ENCODE measurements around the gene VILL.

DNA sequence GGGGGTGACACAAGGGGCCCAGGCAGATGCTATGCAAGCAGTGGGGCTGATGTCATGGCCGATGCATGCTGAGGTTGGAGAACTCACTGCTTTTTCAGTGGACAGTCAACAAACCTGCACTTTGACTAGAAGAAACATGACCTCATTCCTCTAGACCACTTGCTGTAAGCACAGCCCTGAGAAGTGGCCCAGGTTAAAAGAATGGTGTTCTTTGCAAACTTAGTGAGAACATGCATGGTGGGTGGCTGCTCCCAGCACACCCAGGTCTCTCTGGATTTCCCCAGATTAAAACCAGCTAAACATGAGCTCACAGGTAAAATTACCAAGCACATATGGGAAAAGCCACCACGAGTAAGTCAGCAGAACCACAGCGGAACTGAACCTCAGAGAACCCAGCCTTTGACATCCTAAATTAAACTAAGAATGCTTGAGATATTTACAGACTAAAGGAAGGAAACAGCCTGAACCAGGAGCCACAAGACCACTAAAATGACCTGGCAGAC, 64.0 kb downstream of the VILL start:
- TF ChIP-seq, protein P1, sequence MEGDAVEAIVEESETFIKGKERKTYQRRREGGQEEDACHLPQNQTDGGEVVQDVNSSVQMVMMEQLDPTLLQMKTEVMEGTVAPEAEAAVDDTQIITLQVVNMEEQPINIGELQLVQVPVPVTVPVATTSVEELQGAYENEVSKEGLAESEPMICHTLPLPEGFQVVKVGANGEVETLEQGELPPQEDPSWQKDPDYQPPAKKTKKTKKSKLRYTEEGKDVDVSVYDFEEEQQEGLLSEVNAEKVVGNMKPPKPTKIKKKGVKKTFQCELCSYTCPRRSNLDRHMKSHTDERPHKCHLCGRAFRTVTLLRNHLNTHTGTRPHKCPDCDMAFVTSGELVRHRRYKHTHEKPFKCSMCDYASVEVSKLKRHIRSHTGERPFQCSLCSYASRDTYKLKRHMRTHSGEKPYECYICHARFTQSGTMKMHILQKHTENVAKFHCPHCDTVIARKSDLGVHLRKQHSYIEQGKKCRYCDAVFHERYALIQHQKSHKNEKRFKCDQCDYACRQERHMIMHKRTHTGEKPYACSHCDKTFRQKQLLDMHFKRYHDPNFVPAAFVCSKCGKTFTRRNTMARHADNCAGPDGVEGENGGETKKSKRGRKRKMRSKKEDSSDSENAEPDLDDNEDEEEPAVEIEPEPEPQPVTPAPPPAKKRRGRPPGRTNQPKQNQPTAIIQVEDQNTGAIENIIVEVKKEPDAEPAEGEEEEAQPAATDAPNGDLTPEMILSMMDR (IDR thresholded peaks at IDR 0.05), result no peak
- no peak for TF ChIP-seq POLR2A (IDR thresholded peaks at IDR 0.05)
